Esophagus squamous epithelium (tissue), 5 donors: ENCODE results near the gene GUCY2D. TPM values are rescaled to one million over a fixed set of nuclear protein-coding genes. Genes with fewer than 3 reads are reported as not detected.

Experiments
- DNase-seq: peaks from one replicate; lab custom pipeline; 2025; lab: John Stamatoyannopoulos, UW
- H3K27ac ChIP-seq, 4 donors: fragments of 200-600 bp; sonication (generic); one replicate each; pipeline ENCODE4 v1.5.1; 2016 to 2019; ENCODE audit warnings: mild to moderate bottlenecking in 1 of 4
- H3K27me3 ChIP-seq, 4 donors: fragments of 200-600 bp; sonication (generic); 1 replicate in 3 of 4; 2 replicates in 1 of 4; pipeline versions ENCODE4 v1.5.1 to v1.6.0; 2017 to 2021; ENCODE audit warnings: antibody characterized with exemption in 1 of 4
- H3K36me3 ChIP-seq, 3 donors: fragments of 200-600 bp; sonication (generic); one replicate each; pipeline ENCODE4 v1.5.1; 2016 to 2019
- H3K4me1 ChIP-seq, 3 donors: fragments of 200-600 bp; sonication (generic); one replicate each; pipeline ENCODE4 v1.5.1; 2017 to 2019
- H3K4me3 ChIP-seq, 4 donors: fragments of 200-600 bp; sonication (generic); 1 replicate in 3 of 4; 2 replicates in 1 of 4; pipeline ENCODE4 v1.5.1; 2016 to 2019; ENCODE audit warnings: mild to moderate bottlenecking in 2 of 4, moderate library complexity in 1 of 4
- H3K9me3 ChIP-seq, 3 donors: fragments of 200-600 bp; sonication (generic); one replicate each; pipeline ENCODE4 v1.5.1; 2016 to 2019
- POLR2A ChIP-seq, 4 donors: fragments of 450-650 bp; IDR thresholded peaks; one replicate each; pipeline ENCODE4 v1.6.1; 2017; ENCODE audit warnings: antibody characterized with exemption in 4 of 4, mild to moderate bottlenecking in 4 of 4, moderate library complexity in 3 of 4
- WGBS, 2 donors: methylation state at CpG; one replicate each; pipeline ENCODE4 v1.1.5; 2018; 5-methylcytosine and 5-hydroxymethylcytosine counted together
- intact Hi-C: fragments of 100-400 bp; cut with DNase I; formaldehyde crosslinking; loops from one replicate; pipeline ENCODE4 v1.15.0; 2022
- total RNA-seq, 4 donors: library from RNA; depleted of rRNA; stranded (reverse); fragments of >200 nt; gene quantifications; one replicate each; pipeline ENCODE4 v1.1.0, GENCODE V29; 2016
- TF ChIP-seq, protein P1 (sequence below), 6 experiments: fragments of 450-650 bp in 4 of 6; fragments of 200-600 bp in 2 of 6; sonication (generic) in 2 of 6; IDR thresholded peaks; one replicate each; pipeline ENCODE4 v1.5.1; 2016 to 2019; ENCODE audit warnings: antibody characterized with exemption in 6 of 6, mild to moderate bottlenecking in 4 of 6, moderate library complexity in 4 of 6
- donor health status: DM: yes; HTN: yes; CAD: no.

The GUCY2D gene
- total RNA-seq, 4 donors from 2014 or later, result not detected

DNA sequence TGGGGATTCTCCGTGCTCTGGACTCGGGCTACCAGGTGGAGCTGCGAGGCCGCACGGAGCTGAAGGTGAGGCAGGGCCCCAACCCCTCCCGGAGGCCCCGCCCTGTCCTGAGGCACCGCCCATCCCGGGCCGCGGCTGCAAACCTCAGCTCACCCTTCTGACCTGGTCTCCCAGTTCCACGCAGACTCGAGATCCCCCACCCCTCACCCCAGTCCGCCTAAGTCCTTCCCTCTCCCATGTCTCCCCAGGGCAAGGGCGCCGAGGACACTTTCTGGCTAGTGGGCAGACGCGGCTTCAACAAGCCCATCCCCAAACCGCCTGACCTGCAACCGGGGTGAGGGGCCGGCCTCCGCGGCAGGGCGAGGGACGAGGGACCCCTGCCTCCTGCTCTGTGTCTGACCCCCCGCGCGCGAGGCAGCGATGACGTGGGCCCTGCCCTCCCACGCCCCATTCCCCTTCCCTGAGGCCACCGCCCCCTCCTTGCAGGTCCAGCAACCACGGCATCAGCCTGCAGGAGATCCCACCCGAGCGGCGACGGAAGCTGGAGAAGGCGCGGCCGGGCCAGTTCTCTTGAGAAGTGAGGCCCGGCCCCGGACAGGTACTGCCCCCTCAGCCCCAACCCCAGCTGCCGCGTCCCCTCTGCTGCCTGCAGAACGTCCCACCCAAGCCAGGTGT lies 13.7 kb downstream of the GUCY2D start:
- Histone ChIP-seq H3K36me3 (no peaks in the 10 kb centered on the region), H3K27ac (peak overlapping the region; percentile 85 to 93 (median 90)), H3K27me3 (peaks cover 0 to 47% (median 2%) of the 10 kb centered on the region in 4 donors), H3K9me3 (no peaks in the 10 kb centered on the region), H3K4me3 (peak overlapping the region; percentile 45 to 71 (median 51)), H3K4me1 (peaks cover 34 to 52% (median 44%) of the 10 kb centered on the region in 3 donors)
- intact Hi-C loops, result no loop called here
- DNase-seq, result no peak
- WGBS, 2 donors, result 0 to 3% methylated on average over 7 to 8 of the region's 46 CpGs
- peak in 1 of 4 donors; percentile 12 for TF ChIP-seq POLR2A (IDR thresholded peaks at IDR 0.05)
- TF ChIP-seq, protein P1, sequence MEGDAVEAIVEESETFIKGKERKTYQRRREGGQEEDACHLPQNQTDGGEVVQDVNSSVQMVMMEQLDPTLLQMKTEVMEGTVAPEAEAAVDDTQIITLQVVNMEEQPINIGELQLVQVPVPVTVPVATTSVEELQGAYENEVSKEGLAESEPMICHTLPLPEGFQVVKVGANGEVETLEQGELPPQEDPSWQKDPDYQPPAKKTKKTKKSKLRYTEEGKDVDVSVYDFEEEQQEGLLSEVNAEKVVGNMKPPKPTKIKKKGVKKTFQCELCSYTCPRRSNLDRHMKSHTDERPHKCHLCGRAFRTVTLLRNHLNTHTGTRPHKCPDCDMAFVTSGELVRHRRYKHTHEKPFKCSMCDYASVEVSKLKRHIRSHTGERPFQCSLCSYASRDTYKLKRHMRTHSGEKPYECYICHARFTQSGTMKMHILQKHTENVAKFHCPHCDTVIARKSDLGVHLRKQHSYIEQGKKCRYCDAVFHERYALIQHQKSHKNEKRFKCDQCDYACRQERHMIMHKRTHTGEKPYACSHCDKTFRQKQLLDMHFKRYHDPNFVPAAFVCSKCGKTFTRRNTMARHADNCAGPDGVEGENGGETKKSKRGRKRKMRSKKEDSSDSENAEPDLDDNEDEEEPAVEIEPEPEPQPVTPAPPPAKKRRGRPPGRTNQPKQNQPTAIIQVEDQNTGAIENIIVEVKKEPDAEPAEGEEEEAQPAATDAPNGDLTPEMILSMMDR (IDR thresholded peaks at IDR 0.05), result no peak

DNA sequence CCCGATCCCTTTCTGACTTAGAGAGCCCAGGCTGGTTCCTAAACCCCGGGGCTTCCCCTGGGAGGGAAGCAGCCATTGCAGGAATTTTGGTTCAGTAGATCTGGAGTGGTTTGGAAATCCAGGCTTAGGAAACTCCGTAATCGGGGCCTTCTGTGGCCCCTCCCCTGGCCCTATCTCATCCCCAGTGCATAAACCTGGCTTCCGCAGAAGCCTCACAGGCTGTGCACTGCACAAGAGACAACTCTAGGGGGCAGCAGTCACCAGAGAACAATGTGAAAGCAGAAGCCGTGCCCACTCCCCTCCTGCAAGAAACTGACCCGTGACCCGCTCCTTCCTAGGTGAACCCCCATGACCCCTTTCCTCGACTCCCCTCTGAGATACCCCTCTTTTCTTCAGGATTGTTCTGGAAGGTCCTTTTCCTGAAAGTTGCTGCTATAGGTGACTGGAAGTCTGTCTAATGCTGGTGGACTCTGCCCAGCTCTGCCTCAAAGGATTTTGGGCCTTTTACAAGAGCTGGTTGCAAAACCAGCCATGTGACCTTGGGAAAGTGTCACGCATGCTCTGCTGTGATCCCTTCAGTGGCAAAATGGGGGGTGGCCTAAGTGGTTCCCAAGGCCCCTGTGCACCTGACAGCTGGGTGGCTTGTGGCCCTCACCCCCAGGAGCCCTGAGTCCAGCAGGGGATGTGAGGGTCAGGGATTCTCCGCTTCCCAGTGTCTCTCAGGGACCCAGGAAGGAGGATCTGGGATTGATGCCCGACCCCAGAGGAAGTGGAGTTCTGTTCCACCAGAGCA lies 14.4 kb downstream of the GUCY2D start:
- Histone ChIP-seq H3K9me3 (no peaks in the 10 kb centered on the region), H3K4me1 (peaks cover 34 to 52% (median 44%) of the 10 kb centered on the region in 3 donors), H3K27me3 (peaks cover 0 to 47% (median 2%) of the 10 kb centered on the region in 4 donors), H3K27ac (peak overlapping the region; percentile 85 to 93 (median 90)), H3K4me3 (peak overlapping the region; percentile 45 to 71 (median 51)), H3K36me3 (no peaks in the 10 kb centered on the region)
- 9 to 14% methylated on average over 4 to 5 of the region's 12 CpGs for WGBS, 2 donors
- TF ChIP-seq, protein P1 (IDR thresholded peaks at IDR 0.05), result peak; percentile 52 to 94 (median 76)
- no peak for TF ChIP-seq POLR2A (IDR thresholded peaks at IDR 0.05)
- DNase-seq, result no peak
- intact Hi-C loops, result no loop called here

DNA sequence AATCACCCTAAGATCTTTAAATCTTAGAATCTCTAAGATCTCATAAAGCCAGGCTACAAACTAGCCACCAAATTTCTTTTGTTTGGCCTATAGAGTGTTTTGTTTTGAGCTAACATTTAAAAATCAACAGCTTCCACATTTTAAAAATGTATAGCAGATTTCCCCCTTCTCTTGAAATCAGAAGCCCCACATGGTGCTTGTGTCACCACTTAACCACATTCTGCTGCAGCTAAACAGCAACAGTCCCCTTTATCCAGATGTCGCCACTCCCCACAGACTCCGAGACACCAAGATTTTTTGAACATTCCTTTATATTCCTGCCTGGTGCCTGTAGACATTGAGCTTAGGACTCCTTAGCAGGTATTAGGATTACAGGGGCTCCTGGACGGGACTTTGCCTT lies 16.0 kb downstream of the GUCY2D start:
- no peak for DNase-seq
- Histone ChIP-seq H3K4me1 (peaks cover 34 to 52% (median 44%) of the 10 kb centered on the region in 3 donors), H3K9me3 (no peaks in the 10 kb centered on the region), H3K27me3 (peaks cover 0 to 33% (median 2%) of the 10 kb centered on the region in 4 donors), H3K36me3 (no peaks in the 10 kb centered on the region), H3K4me3 (no peak overlapping the region), H3K27ac (peak overlapping the region; percentile 85 to 93 (median 90))
- intact Hi-C loops, result no loop called here
- TF ChIP-seq, protein P1 (IDR thresholded peaks at IDR 0.05), result no peak
- no peak for TF ChIP-seq POLR2A (IDR thresholded peaks at IDR 0.05)
- WGBS, 2 donors, result 14 to 26% methylated on average over 3 of the region's 3 CpGs

DNA sequence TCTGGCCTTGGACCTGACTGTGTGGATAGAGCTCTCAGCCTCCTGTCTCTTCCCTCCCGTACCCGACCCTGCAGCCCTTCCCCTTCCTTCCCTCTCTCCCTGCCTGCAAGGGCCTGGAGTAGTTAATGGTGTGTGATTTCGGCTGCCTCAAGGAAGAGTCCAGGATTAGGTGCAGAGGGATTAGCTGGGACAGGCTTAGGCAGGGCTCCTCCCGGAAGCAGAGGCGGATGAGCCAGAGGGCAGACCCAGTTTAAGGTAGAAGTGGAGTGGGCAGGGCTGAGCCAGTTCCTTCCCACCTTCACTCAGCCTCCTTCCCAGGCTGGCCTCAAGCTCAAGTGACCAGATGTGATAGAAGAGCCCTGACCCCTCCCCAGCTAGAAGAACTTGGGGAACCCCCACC lies 16.8 kb downstream of the GUCY2D start:
- TF ChIP-seq POLR2A (IDR thresholded peaks at IDR 0.05), result peak in 1 of 4 donors; percentile 18
- TF ChIP-seq, protein P1 (IDR thresholded peaks at IDR 0.05), result no peak
- Histone ChIP-seq H3K36me3 (no peaks in the 10 kb centered on the region), H3K27me3 (peaks cover 0 to 27% (median 2%) of the 10 kb centered on the region in 4 donors), H3K27ac (peak overlapping the region; percentile 83 to 93 (median 90)), H3K9me3 (no peaks in the 10 kb centered on the region), H3K4me3 (peak overlapping the region in 1 of 4 donors; percentile 21), H3K4me1 (peaks cover 34 to 52% (median 44%) of the 10 kb centered on the region in 3 donors)
- WGBS, 2 donors, result 33 to 35% methylated on average over 3 to 4 of the region's 5 CpGs
- intact Hi-C loops, result no loop called here
- DNase-seq, result no peak
